HG03460 (cell line): ENCODE measurements around the gene HSPA8.
A peak's percentile ranks its signal among the peaks of the same experiment; 100 is the strongest.

Experiments used
- ATAC-seq: cut with Tn5 transposase; IDR thresholded peaks from one replicate; pipeline ENCODE4 v1.9.1; 2021; ENCODE audit not compliant: unreplicated experiment

Gene HSPA8

GRCh38 chr11:123051146-123051545 is 10.8 kb downstream of the HSPA8 start:
- no peak for ATAC-seq

DNA sequence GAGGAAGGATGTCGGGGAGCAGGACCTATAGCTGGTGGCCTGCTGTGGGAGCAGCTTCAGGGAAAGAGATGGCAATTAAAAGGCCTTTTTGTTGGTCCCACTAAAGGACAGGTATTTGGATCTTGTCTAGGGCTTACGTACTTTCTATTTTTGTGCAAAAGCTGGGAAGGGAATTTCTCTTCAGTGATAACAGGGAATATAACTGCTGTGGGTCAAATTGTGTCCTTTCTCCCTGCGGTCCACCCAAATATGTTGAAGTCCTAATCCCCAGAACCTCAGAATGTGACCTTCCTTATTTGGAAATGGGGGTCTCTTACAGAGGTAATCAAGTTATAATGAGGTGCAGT is 14.0 kb downstream of the HSPA8 start:
- ATAC-seq = no peak

- ATAC-seq = no peak
Observed at GRCh38 chr11:123047266-123047946, 14.5 kb downstream of the HSPA8 start.

DNA sequence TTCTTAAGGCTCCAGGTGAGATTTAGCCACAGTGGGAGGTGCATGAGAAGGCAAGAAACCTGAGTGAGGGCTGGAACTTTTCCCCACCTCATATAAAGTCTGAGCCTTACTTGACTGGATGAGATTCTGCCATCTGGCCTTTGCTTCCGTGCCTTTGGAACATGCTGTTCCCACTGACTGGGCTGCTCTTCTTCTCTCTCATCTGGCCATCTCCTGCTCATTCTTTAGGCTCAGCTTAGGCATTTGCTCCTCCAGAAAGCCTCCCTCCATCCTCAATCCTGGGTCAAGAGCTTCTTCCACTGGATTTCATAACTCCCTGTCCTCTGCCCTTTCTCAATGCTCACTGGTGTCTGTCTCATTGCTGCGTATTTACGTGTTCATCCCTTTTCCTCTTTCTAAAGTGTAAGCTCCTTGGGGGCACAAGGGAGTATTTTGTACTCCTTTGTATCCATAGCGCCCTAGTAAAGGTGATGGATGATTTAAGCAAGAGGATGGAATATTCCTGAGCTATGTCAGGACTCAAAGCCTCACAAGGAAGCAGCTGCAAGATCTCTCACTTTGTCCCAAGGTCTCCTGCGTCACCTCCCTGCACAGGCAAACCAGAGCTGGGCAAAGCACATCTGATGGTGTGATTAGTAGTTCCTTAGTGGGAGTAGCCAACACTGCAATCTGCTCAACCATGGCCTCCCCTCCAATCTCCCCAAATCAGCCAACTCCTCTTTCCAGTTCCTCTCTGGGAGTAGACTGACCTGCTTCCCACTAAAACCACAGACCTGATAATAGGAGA is 15.3 kb downstream of the HSPA8 start:
- ATAC-seq = no peak

GRCh38 chr11:123045101-123045500 is 16.8 kb downstream of the HSPA8 start:
- ATAC-seq = no peak

GRCh38 chr11:123041185-123041584 is 20.8 kb downstream of the HSPA8 start:
- ATAC-seq = no peak

DNA sequence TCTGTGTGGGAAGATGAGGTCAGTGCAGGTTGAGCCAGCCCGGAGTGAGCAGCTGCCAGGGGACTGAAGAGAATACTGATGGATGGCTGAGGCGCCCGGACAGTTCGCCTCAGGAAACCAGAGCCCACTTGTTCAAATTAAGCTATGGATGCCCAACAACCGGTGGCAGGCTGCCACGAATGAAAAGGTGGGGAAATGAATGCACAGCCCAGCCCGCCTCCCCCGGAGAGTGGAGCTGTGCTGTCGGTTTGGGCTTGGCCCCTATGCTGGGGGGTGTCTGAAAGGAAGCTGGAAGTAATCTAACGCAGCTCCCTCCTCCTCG is 21.9 kb downstream of the HSPA8 start:
- no peak for ATAC-seq

DNA sequence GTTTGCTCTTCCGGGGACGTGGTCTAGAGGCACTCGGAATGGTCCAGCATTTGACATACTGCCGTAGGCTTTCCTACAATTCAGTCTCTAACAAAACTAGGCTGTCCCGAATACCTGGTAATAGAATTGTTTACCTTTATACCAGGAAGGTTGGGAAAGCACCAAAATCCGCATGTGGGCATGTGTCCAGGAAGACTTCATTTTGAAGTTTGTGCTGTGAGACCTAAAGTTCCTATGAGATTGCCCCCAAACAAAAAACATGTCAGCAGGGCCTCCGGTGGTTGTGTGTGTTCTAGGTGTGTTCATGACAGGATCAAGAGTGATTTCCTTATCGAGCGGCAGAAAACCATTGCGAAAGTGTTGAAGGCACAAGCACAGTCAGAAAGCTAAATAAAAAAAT is 26.1 kb downstream of the HSPA8 start:
- ATAC-seq = no peak

- ATAC-seq = no peak
Observed at GRCh38 chr11:123034597-123034996, 27.3 kb downstream of the HSPA8 start.

DNA sequence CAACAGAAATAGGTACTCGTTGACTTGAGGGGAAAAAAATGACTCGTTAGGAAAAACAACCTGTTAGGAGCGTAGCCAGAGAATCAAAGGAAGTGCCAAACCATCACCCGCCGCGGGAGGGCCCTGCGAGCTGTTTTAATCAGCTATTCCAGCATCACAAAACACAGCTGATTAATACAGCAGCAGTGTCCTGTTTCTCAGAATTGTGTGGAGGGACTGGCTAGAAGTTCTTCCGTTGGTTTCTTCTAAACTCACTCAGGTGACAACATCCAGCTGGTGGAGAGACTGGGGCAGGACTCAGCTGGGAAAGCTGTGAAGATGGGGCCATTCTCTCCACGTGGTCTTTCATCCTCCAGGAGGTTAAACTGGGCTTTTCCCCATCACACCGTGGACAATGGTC is 28.0 kb downstream of the HSPA8 start:
- ATAC-seq = no peak

DNA sequence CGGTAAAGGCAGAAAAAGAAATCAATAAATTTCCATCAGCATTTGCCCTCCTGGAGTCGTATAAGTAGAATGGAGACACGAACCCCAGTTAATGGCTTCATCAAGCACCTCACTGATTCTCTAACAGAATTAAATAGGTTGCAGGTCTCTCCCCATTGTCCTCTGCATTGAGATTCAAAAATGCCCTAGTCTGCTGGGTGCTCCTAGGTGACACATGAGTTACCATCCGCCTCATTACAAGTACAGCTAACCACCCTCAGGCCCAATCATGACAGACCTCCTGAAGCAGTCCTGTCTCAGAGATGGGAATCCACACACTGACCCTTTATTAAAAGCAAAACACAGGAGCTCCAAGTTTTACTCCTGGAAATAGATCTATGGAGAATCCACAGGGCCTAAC is 31.4 kb downstream of the HSPA8 start:
- no peak for ATAC-seq

DNA sequence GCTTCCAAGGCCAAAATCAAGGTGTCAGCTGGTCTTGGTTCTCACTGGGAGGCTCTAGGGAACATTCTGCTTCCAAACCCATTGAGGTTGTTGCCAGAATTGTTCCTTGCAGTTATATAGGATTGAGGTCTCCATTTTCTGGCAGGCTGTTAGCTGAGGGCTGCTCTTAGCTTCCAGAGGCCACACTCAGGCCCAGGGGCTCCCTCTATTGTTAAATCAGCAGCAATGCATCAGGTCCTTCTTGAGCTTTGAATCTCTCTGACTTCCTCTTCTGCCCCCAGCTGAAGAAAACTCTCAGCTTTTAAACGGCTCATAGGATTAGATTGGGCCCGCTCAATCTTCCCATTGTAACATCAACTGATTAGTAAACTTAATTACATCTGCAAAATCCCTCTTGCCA is 41.0 kb downstream of the HSPA8 start:
- ATAC-seq = peak; percentile 65

DNA sequence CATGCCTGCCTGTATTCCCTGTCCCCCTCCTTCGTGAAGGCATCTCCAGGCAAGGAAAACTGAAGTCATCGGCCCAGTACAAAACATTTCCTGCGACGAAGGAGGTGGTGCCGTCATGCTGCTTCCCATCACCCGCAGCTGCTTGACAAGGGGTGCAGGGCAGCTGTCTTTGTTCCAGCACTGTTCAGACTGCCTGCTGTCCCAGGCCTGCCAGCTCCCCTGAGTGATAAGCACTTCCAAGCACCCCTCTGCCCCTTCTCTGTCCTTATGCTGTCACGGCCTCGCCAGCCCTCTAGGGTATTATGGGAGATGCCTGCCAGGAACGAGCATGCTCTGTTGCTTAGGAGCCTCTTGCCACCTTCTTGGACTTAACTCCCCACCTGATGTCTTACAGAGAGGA is 43.2 kb downstream of the HSPA8 start:
- ATAC-seq = no peak

DNA sequence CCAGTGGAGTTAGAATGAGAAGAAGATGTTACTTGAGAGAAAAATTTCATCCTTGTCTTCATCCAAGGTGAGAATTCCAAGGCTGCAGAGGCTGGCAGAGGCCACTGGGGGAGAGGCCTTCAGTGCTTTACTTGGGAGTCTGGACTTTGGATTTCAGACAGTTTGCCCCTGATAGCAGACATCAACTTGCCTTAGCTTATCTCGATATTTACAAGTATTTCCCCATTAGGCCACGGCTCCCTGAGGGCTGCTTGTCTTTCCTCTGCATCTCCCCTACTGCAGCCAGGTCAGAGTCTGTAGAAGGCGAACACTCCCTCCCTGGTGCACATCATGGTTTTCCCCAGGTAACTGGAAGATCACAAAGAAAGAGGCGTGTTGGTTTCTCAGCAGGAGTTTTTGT is 50.4 kb downstream of the HSPA8 start:
- no peak for ATAC-seq
